ENCODE data around the gene FTHL17.

DNA sequence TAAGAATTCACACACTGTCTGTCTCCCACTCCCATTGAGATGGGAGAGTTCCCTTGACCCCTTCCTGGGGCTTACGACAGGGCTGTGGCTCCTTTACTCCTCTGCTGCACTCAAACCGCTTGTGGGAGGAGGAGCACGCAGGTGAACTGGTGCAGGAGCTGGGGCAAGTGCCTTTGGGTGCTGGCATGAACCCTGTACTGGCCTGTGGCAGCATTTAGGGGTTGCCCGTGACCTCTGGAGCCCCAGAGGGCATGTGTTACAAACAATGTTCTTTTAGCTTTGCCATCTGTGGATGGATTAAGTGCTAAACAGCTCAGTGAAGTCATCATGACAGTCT, 21.8 kb upstream of the FTHL17 start:
- TF ChIP-seq POLR2AphosphoS5 (IDR thresholded peaks at IDR 0.05; ENCODE audit: low read depth, low read length) = no peak
- no peak for TF ChIP-seq FOXP2 (optimal IDR thresholded peaks at IDR 0.05; ENCODE audit: borderline replicate concordance, extremely low read depth, extremely low read length, insufficient read depth)
